Activated CD4-positive, alpha-beta T cell treated with anti-CD3 and anti-CD28 coated beads, Interleukin-2, Interleukin-6, amounts not matched to agents 100 ng/mL and 50 ng/mL, durations not matched to agents 16 hours and 8 hours (primary cell): ENCODE measurements around the gene ADGRF4.
A peak's percentile ranks its signal among the peaks of the same experiment; 100 is the strongest.
"Not testable (repeated sequence)": the region's sequence is repeated elsewhere in the genome, so short reads cannot be mapped to it uniquely, and the experiment has no call there.

Experiments used
- DNase-seq: peaks from one replicate; pipeline ENCODE4 v3.0.0-alpha.2; 2020

The ADGRF4 gene

GRCh38 chr6:47736083-47736700 lies 37.8 kb downstream of the ADGRF4 start:
- DNase-seq = no peak

DNA sequence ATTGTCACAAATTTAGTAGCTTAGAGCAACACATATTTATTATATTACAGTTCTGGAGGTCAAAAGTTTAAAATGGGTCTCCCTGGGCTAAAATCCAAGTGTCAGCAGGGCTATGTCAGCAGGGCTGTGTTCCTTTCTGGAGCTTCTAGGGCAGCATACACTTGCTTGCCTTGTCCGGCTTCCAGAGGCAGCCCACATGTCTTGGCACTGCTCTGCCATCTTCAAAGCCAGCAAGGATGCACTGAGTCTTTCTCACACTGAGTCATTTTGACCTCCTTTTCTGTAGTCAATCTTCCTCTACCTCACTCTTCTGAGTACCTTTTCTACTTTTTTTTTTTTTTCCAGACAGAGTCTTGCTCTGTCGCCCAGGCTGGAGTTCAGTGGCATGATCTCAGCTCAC lies 39.0 kb downstream of the ADGRF4 start:
- DNase-seq = no peak

DNA sequence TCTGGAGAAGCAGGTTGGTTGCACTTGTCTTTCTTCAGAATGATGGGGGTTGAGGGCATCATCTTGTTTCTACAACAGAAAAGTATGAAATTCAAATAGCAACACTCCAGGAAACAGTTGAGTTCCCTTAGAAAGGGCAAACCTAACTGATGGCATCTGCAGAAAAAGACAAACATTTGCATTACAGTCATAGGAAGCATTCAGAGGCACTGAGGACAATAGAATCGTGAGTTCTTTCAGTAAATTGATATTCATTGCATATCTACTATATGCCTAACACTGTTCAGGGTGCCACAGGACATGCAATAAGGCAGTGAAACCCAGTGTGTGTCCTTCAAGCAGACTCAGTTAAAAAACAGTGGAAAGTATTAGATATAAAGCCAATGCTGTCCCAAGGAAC lies 42.3 kb downstream of the ADGRF4 start:
- no peak for DNase-seq

GRCh38 chr6:47741807-47742206 lies 43.4 kb downstream of the ADGRF4 start:
- peak; percentile 61 for DNase-seq

DNA sequence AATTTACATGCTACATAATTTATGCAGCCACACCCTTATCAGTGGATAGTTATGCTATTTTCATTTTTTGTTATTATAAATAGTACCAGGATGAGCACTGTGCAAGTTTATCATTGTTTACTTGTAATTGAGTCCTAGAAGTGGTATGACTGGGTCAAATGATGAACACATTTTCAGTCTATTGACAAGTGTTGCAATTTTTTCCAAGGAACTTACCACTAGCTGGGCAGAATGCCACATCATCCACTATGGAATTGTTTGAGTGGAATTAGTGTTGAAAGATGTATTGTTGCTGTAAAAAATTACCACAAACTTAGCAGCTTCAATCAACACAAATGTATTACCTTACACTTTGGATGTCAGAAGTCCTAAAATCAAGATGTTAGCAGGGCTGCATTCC lies 45.4 kb downstream of the ADGRF4 start:
- no peak for DNase-seq

GRCh38 chr6:47745269-47745668 lies 46.9 kb downstream of the ADGRF4 start:
- not testable (repeated sequence) for DNase-seq

DNA sequence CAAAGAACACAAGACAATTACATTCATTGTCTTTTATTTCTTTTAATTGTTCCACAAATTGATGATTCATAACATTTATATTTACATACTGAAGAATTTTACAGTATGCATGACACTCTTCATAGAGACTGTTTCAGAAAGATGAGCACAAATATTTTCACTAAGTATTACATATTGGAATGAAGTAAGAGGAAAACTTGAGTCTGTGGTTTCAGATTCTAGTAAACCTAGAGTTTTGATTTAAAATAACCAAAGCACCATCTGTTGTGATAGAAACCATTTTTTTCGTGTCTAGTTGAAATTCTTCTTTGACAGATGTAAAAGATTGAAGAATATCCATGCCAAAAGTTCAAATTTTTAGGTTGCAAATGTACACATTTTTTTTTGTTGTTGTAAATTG lies 51.4 kb downstream of the ADGRF4 start:
- no peak for DNase-seq

- no peak for DNase-seq
Observed at GRCh38 chr6:47752801-47753200, 54.4 kb downstream of the ADGRF4 start.

- no peak for DNase-seq
Observed at GRCh38 chr6:47759364-47759763, 61.0 kb downstream of the ADGRF4 start.

DNA sequence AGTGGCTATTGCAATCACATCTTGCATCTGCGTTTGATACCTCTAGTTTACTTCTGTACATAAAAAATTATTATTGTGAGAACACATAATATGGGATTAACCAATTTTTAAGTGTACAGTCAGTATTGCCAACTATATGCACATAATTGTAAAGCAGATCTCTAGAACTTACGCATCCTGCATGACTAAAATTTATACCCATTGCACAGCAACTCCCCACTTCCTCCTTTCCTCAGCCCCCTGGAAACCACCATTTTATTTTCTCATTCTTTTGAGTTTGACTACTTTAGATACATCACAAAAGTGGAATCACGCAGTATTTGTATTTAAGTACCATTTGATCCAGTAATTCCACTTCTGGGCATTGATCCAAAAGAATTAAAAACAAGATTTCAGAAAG lies 64.1 kb downstream of the ADGRF4 start:
- DNase-seq = no peak

DNA sequence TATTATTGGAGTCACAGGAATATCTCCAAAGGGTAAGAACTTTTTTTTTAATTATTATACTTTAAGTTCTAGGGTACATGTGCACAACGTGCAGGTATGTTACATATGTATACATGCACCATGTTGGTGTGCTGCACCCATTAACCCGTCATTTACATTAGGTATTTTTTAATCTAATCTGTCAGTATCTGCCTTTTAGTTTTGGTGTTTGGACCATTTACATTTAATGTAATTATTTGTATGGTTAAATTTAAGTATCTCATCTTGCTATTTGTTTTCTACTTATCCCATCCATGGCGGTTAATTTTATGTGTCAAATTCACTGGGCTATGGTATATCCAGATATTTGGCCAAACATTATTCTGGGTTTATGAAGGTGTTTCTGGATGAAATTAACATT lies 68.1 kb downstream of the ADGRF4 start:
- no peak for DNase-seq

DNA sequence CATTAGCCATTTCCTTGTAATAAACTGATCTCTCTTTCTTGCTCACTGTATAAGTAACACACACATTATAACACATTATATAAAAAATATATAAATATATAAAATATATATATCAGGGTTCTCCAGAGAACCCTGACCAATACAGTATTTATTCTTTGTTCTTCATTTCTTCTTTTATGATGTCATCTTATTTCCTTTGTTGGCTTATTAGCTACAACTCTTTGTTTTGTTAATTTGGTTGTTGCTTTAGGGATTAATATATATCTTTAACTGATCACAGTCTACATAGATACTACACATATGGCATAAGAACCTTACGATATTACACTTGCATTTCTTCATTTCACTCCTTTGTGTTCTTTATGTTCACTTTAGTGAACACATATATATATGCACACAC lies 68.7 kb downstream of the ADGRF4 start:
- DNase-seq = no peak

DNA sequence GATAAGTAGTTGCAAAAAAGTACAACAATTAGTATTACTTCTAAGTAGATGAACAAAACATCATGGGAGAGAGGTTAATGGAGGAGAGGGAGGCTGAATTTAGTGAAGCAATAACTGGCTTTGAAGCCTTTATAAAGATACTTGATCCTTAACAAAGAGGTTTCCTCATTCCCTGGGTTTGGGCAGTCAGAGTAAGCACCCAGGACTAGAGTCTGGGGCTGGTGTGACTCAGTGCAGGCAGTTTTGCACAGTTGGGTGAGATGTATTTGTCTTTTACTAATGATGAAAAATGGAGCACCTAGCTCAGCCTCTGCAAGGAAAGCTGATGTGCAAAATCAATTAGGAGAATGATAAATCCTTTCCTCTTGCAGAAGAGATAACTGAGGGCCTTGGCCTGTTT lies 71.6 kb downstream of the ADGRF4 start:
- no peak for DNase-seq
